Common myeloid progenitor, CD34-positive (primary cell): ENCODE data around the gene NAB1.

Experiments
- CTCF ChIA-PET: fragments of 350-600 bp; sonication (Branson Sonifier 250); formaldehyde crosslinking; loops from one replicate; lab custom pipeline; 2021; ENCODE audit warnings: antibody characterized with exemption; lab: Charles Lee
- POLR2A ChIA-PET: fragments of 350-600 bp; sonication (Branson Sonifier 250); formaldehyde crosslinking; loops from one replicate; lab custom pipeline; 2021; ENCODE audit warnings: antibody characterized with exemption; lab: Charles Lee
- DNase-seq, 3 donors: peaks; one replicate each; pipeline versions ENCODE4 v3.0.0 to v3.0.0-alpha.2; 2013
- H3K27ac ChIP-seq, 2 experiments: 1 replicate in 1 of 2; 2 replicates in 1 of 2; pipeline ENCODE4 v1.7.0; 2013; ENCODE audit warnings: inconsistent platforms in 2 of 2, low read length in 2 of 2, mild to moderate bottlenecking in 2 of 2, low read depth in 1 of 2, moderate library complexity in 1 of 2; ENCODE audit not compliant: severe bottlenecking in 2 of 2, insufficient read depth in 1 of 2, poor library complexity in 1 of 2
- H3K27me3 ChIP-seq, 5 experiments: replicated peaks in 2 of 5; 1 replicate in 3 of 5; 2 replicates in 2 of 5; pipeline versions ENCODE4 v1.6.1 to v1.7.0; 2013; ENCODE audit warnings: low read length in 4 of 5, mild to moderate bottlenecking in 2 of 5, moderate library complexity in 2 of 5, inconsistent platforms in 1 of 5; ENCODE audit not compliant: insufficient read depth in 5 of 5, control insufficient read depth in 4 of 5
- H3K36me3 ChIP-seq, 4 experiments: 1 replicate in 2 of 4; 2 replicates in 2 of 4; pipeline versions ENCODE4 v1.6.1 to v1.7.0; 2013; ENCODE audit warnings: low read length in 3 of 4, control low read depth in 1 of 4, mild to moderate bottlenecking in 1 of 4; ENCODE audit not compliant: control insufficient read depth in 4 of 4, insufficient read depth in 4 of 4
- H3K4me1 ChIP-seq, 4 experiments: 1 replicate in 3 of 4; 2 replicates in 1 of 4; pipeline versions ENCODE4 v1.6.1 to v1.7.1; 2013; ENCODE audit warnings: low read length in 3 of 4, mild to moderate bottlenecking in 3 of 4, control low read depth in 1 of 4, inconsistent platforms in 1 of 4, moderate library complexity in 1 of 4; ENCODE audit not compliant: control insufficient read depth in 4 of 4, insufficient read depth in 4 of 4; ENCODE audit errors: control extremely low read depth in 1 of 4
- H3K4me3 ChIP-seq, 7 experiments: 1 replicate in 4 of 7; 2 replicates in 3 of 7; pipeline versions ENCODE4 v1.5.1 to v1.7.0; 2013; ENCODE audit warnings: mild to moderate bottlenecking in 7 of 7, low read length in 6 of 7, moderate library complexity in 6 of 7, inconsistent platforms in 2 of 7, low read depth in 2 of 7, control low read depth in 1 of 7; ENCODE audit not compliant: insufficient read depth in 4 of 7, control insufficient read depth in 1 of 7; ENCODE audit errors: extremely low read depth in 1 of 7
- H3K9me3 ChIP-seq, 5 experiments: 1 replicate in 4 of 5; 2 replicates in 1 of 5; pipeline versions ENCODE4 v1.6.1 to v1.7.1; 2013; ENCODE audit warnings: low read length in 4 of 5, mild to moderate bottlenecking in 2 of 5, inconsistent platforms in 1 of 5, low read depth in 1 of 5, moderate library complexity in 1 of 5; ENCODE audit not compliant: control insufficient read depth in 4 of 5, insufficient read depth in 2 of 5; ENCODE audit errors: control extremely low read depth in 1 of 5
- WGBS: methylation state at CpG from one replicate; pipeline ENCODE4 v1.1.5; 2013; ENCODE audit not compliant: insufficient coverage; 5-methylcytosine and 5-hydroxymethylcytosine counted together

Gene NAB1

GRCh38 chr2:190679391-190679790 lies 30.5 kb downstream of the NAB1 start:
- Histone ChIP-seq H3K27ac (no peak overlapping the region), H3K27me3 (no peaks in the 10 kb centered on the region), H3K36me3 (peaks cover 8 to 20% (median 12%) of the 10 kb centered on the region in 4 experiments), H3K4me1 (peaks cover 5 to 23% (median 19%) of the 10 kb centered on the region in 4 experiments), H3K9me3 (no peaks in the 10 kb centered on the region), H3K4me3 (no peak overlapping the region)
- no CpG with 5 or more reads among the region's 1 CpG for WGBS
- ChIA-PET POLR2A (interaction anchor here (0.8 kb wide), 1 partner anchor 851 kb away, joined by 3 read pairs; no protein-coding TSS in a partner anchor), CTCF (interaction anchor here (0.9 to 5.7 kb wide), 9 partner anchors 13 to 323 kb away, joined by 3 to 32 read pairs (median 4); no protein-coding TSS in a partner anchor)
- DNase-seq = no peak

- ChIA-PET POLR2A (no interaction called here), CTCF (interaction anchor here (0.8 to 5.7 kb wide), 7 partner anchors 13 to 177 kb away, joined by 3 to 32 read pairs (median 4); no protein-coding TSS in a partner anchor)
- Histone ChIP-seq H3K36me3 (peaks cover 6 to 16% (median 7%) of the 10 kb centered on the region in 4 experiments), H3K4me1 (peaks cover 5 to 23% (median 19%) of the 10 kb centered on the region in 4 experiments), H3K4me3 (no peak overlapping the region), H3K27ac (no peak overlapping the region), H3K9me3 (no peaks in the 10 kb centered on the region), H3K27me3 (no peaks in the 10 kb centered on the region)
- DNase-seq = peak; percentile 29 to 33 (median 30)
- 87% methylated on average over 7 of the region's 12 CpGs for WGBS
Measured at GRCh38 chr2:190679813-190680591, 31.1 kb downstream of the NAB1 start.

GRCh38 chr2:190682168-190682567 lies 33.3 kb downstream of the NAB1 start:
- CTCF ChIA-PET = interaction anchor here (2.1 to 5.7 kb wide), 3 partner anchors 20 to 35 kb away, joined by 6 to 32 read pairs (median 6); no protein-coding TSS in a partner anchor

GRCh38 chr2:190683802-190684201 lies 34.9 kb downstream of the NAB1 start:
- H3K4me1 ChIP-seq = peaks cover 0 to 10% (median 10%) of the 10 kb centered on the region in 4 experiments
- H3K4me3 ChIP-seq = no peak overlapping the region
- no peak overlapping the region for H3K27ac ChIP-seq
- ChIA-PET CTCF (interaction anchor here (0.7 to 2.6 kb wide), 3 partner anchors 17 to 31 kb away, joined by 3 to 6 read pairs (median 3); no protein-coding TSS in a partner anchor), POLR2A (interaction anchor here (0.6 kb wide), 1 partner anchor 82 kb away, joined by 3 read pairs; no protein-coding TSS in a partner anchor)
- H3K36me3 ChIP-seq = peaks cover 13 to 37% (median 19%) of the 10 kb centered on the region in 4 experiments
- no peaks in the 10 kb centered on the region for H3K9me3 ChIP-seq
- WGBS = 100% methylated on average over 1 of the region's 3 CpGs
- no peaks in the 10 kb centered on the region for H3K27me3 ChIP-seq
- DNase-seq = no peak

More at GRCh38 chr2:190682168-190682567, 33.3 kb downstream of the NAB1 start:
- Histone ChIP-seq H3K27me3 (no peaks in the 10 kb centered on the region), H3K4me1 (peaks cover 5 to 23% (median 19%) of the 10 kb centered on the region in 4 experiments), H3K36me3 (peaks cover 4 to 30% (median 13%) of the 10 kb centered on the region in 4 experiments), H3K4me3 (no peak overlapping the region), H3K27ac (no peak overlapping the region), H3K9me3 (no peaks in the 10 kb centered on the region)
- WGBS = 93% methylated on average over 3 of the region's 5 CpGs
- POLR2A ChIA-PET = no interaction called here
- no peak for DNase-seq

GRCh38 chr2:190684931-190685330 lies 36.0 kb downstream of the NAB1 start:
- no peaks in the 10 kb centered on the region for H3K4me1 ChIP-seq
- no peak overlapping the region for H3K4me3 ChIP-seq
- H3K36me3 ChIP-seq = peaks cover 13 to 38% (median 21%) of the 10 kb centered on the region in 4 experiments
- H3K9me3 ChIP-seq = no peaks in the 10 kb centered on the region
- H3K27me3 ChIP-seq = no peaks in the 10 kb centered on the region
- CTCF ChIA-PET = no interaction called here
- POLR2A ChIA-PET = no interaction called here
- H3K27ac ChIP-seq = no peak overlapping the region
- WGBS = no CpG with 5 or more reads among the region's 2 CpGs
- DNase-seq = no peak

GRCh38 chr2:190685333-190685732 lies 36.5 kb downstream of the NAB1 start:
- no peaks in the 10 kb centered on the region for H3K4me1 ChIP-seq
- H3K4me3 ChIP-seq = no peak overlapping the region
- no peaks in the 10 kb centered on the region for H3K9me3 ChIP-seq
- peaks cover 13 to 36% (median 22%) of the 10 kb centered on the region in 4 experiments for H3K36me3 ChIP-seq
- DNase-seq = no peak
- H3K27me3 ChIP-seq = no peaks in the 10 kb centered on the region
- no peak overlapping the region for H3K27ac ChIP-seq
- POLR2A ChIA-PET = no interaction called here
- CTCF ChIA-PET = no interaction called here
- WGBS = 94% methylated on average over 3 of the region's 3 CpGs
